Omental fat pad (tissue), 4 donors: ENCODE results near the gene NRG2. TPM values are rescaled to one million over a fixed set of nuclear protein-coding genes. Genes with fewer than 3 reads are reported as not detected.

Experiments used
- ATAC-seq: fragments of 150-250 bp; one replicate; pipeline ENCODE4 v1.9.1; 2016; ENCODE audit warnings: mild to moderate bottlenecking, moderate library complexity; ENCODE audit not compliant: low FRiP score
- DNase-seq: peaks from one replicate; pipeline ENCODE4 v3.0.0-alpha.2; 2019; ENCODE audit warnings: low spot score
- CTCF ChIP-seq, 3 donors: fragments of 450-650 bp; IDR thresholded peaks; one replicate each; pipeline ENCODE4 v1.5.1; 2016 to 2017; ENCODE audit warnings: antibody characterized with exemption in 3 of 3, mild to moderate bottlenecking in 3 of 3, moderate library complexity in 2 of 3
- small RNA-seq: library from RNA; depleted of rRNA; stranded (forward); fragments of <200 nt; gene quantifications from one replicate; pipeline ENCODE3, GENCODE V24; 2016
- total RNA-seq, 4 donors: library from RNA; depleted of rRNA; stranded (reverse); fragments of >200 nt; gene quantifications; one replicate each; pipeline ENCODE4 v1.1.0, GENCODE V29; 2016

Gene NRG2
- total RNA-seq, 4 donors from 2014 or later: 2.3 to 16.9 (median 5.9) TPM

- no peak for TF ChIP-seq CTCF (IDR thresholded peaks at IDR 0.05)
- DNase-seq (no peak), ATAC-seq (no peak)
Observed at GRCh38 chr5:139799359-139799758, 243.7 kb downstream of the NRG2 start.

- no peak for DNase-seq
- no peak for ATAC-seq
- TF ChIP-seq CTCF (IDR thresholded peaks at IDR 0.05): no peak
Observed at GRCh38 chr5:139798883-139799282, 244.2 kb downstream of the NRG2 start.

- DNase-seq: no peak
- no peak for TF ChIP-seq CTCF (IDR thresholded peaks at IDR 0.05)
- ATAC-seq: no peak
Observed at GRCh38 chr5:139797856-139798510, 245.1 kb downstream of the NRG2 start.

- no peak for DNase-seq
- no peak for ATAC-seq
- no peak for TF ChIP-seq CTCF (IDR thresholded peaks at IDR 0.05)
Observed at GRCh38 chr5:139797335-139797734, 245.8 kb downstream of the NRG2 start.

Small RNA genes within 50 kb of the gene (small RNA-seq; reads per million reads assigned to genes)
- not detected for gene RF00019

Other genes with a start within 250 kb of the NRG2 start
- gene PSD2, start 247.5 kb downstream of the NRG2 start, total RNA-seq: under 1 TPM in 3 of 4 donors, not detected in 1; 0.12 to 0.46 (median 0.16) TPM
- 10 to 100 TPM; 16.9 to 31.8 (median 24.3) TPM for gene PURA, start 70.8 kb upstream of the NRG2 start, total RNA-seq
- gene IGIP, start 82.6 kb upstream of the NRG2 start, total RNA-seq: 10 to 100 TPM in 3 of 4 donors, 1 to 10 TPM in 1; 8.4 to 21.3 (median 16.8) TPM
- gene CYSTM1, start 131.9 kb upstream of the NRG2 start, total RNA-seq: 100 to 1,000 TPM; 105 to 164 (median 140) TPM